K562 treated with DMSO at 1 percent for 12 hours (cell line): ENCODE data around the gene INPP1. TPM values are rescaled to one million over a fixed set of nuclear protein-coding genes. Genes with fewer than 3 reads are reported as not detected.

Experiments used
- total RNA-seq: library from RNA; unstranded; fragments of 300-600 nt; gene quantifications from 2 replicates; pipeline ENCODE4 v1.2.3, GENCODE V29; 2022; ENCODE audit not compliant: insufficient read depth

INPP1 gene
- 1.2 and 2.5 TPM in 2 replicates for total RNA-seq

GRCh38 chr2:190343536-190344275, at the start of gene INPP1:
INPP1 (plus strand) TSS chr2:190343589; CDS start chr2:190360103, 16,514 bp downstream.

GRCh38 chr2:190319555-190320498, 23.6 kb upstream of the INPP1 start, which contains the start of gene HIBCH:
HIBCH (minus strand) TSS chr2:190319826; CDS start chr2:190319750, 76 bp downstream.

GRCh38 chr2:190407662-190408537, 64.5 kb downstream of the INPP1 start, which contains the start of gene MFSD6:
MFSD6 (plus strand) TSS chr2:190408355; CDS start chr2:190436030, 27,675 bp downstream.

Other genes starting within 250 kb of the INPP1 start
- gene HIBCH, start 23.8 kb upstream of the INPP1 start, total RNA-seq: 9.6 and 21.0 TPM in 2 replicates
- 4.5 and 22.9 TPM in 2 replicates for gene MFSD6, start 64.8 kb downstream of the INPP1 start, total RNA-seq
- gene NEMP2, start 191.1 kb downstream of the INPP1 start, total RNA-seq: 0.65 and 5.4 TPM in 2 replicates